GM23338 (cell line): ENCODE data around the gene SYNE2. TPM values are rescaled to one million over a fixed set of nuclear protein-coding genes. Genes with fewer than 3 reads are reported as not detected.

Source experiments
- ATAC-seq: fragments of 200-7000 bp; cut with Tn5 transposase; 3 replicates; pipeline ENCODE4 v1.9.1; 2020
- DNase-seq: peaks from one replicate; pipeline ENCODE4 v3.0.0-alpha.2; 2015; ENCODE audit warnings: low spot score
- H2AFZ ChIP-seq: fragments of 200-600 bp; sonication (generic); 2 replicates; pipeline ENCODE4 v1.8.0; 2016; ENCODE audit warnings: antibody characterized with exemption, mild to moderate bottlenecking, moderate library complexity
- H3F3A ChIP-seq: fragments of 200-600 bp; sonication (generic); replicated peaks from 2 replicates; pipeline ENCODE4 v1.8.0; 2017; ENCODE audit warnings: antibody characterized with exemption, mixed run types, low read depth
- H3K27ac ChIP-seq: fragments of 200-600 bp; sonication (generic); 2 replicates; pipeline ENCODE4 v1.6.1; 2016; ENCODE audit warnings: low read depth
- H3K27me3 ChIP-seq: fragments of 200-600 bp; sonication (generic); 2 replicates; pipeline ENCODE4 v1.8.0; 2016; ENCODE audit warnings: mild to moderate bottlenecking, mixed run types, moderate library complexity; ENCODE audit not compliant: insufficient read depth
- H3K36me3 ChIP-seq: fragments of 200-600 bp; sonication (generic); 2 replicates; pipeline ENCODE4 v1.8.0; 2016; ENCODE audit warnings: mild to moderate bottlenecking; ENCODE audit not compliant: insufficient read depth
- H3K4me1 ChIP-seq: fragments of 200-600 bp; sonication (generic); 2 replicates; pipeline ENCODE4 v1.8.0; 2016; ENCODE audit warnings: mild to moderate bottlenecking, moderate library complexity; ENCODE audit not compliant: insufficient read depth
- H3K4me2 ChIP-seq: fragments of 200-600 bp; sonication (generic); 2 replicates; pipeline ENCODE4 v1.7.1; 2017; ENCODE audit warnings: mixed run types
- H3K4me3 ChIP-seq: fragments of 200-600 bp; sonication (generic); 2 replicates; pipeline ENCODE4 v1.6.1; 2016; ENCODE audit warnings: mixed run types
- H3K79me2 ChIP-seq: fragments of 200-600 bp; sonication (generic); replicated peaks from 2 replicates; pipeline ENCODE4 v1.8.0; 2017; ENCODE audit warnings: mild to moderate bottlenecking; ENCODE audit not compliant: insufficient read depth
- H3K9me2 ChIP-seq: fragments of 200-600 bp; sonication (generic); 2 replicates; pipeline ENCODE4 v1.8.0; 2017; ENCODE audit not compliant: insufficient read depth
- H4K20me1 ChIP-seq: fragments of 200-600 bp; sonication (generic); replicated peaks from 2 replicates; pipeline ENCODE4 v1.8.0; 2017; ENCODE audit warnings: mild to moderate bottlenecking; ENCODE audit not compliant: insufficient read depth
- H3K27ac Mint-ChIP-seq: 2 replicates; pipeline ENCODE4 v1.8.0; 2020; ENCODE audit warnings: inconsistent platforms, mild to moderate bottlenecking, moderate library complexity, mixed read lengths
- H3K27me3 Mint-ChIP-seq: 3 replicates; pipeline ENCODE4 v1.8.0; 2022; ENCODE audit warnings: low read depth, mild to moderate bottlenecking, moderate library complexity, mixed read lengths, inconsistent platforms; ENCODE audit not compliant: insufficient read depth, poor library complexity
- H3K36me3 Mint-ChIP-seq: 3 replicates; pipeline ENCODE4 v1.8.0; 2021; ENCODE audit warnings: low read depth, mild to moderate bottlenecking, inconsistent platforms, moderate library complexity, mixed read lengths
- H3K4me1 Mint-ChIP-seq: 3 replicates; pipeline ENCODE4 v1.8.0; 2020; ENCODE audit warnings: mild to moderate bottlenecking, inconsistent platforms, mixed read lengths
- H3K4me3 Mint-ChIP-seq: 3 replicates; pipeline ENCODE4 v1.8.0; 2021; ENCODE audit warnings: moderate library complexity, mild to moderate bottlenecking, inconsistent platforms, mixed read lengths
- H3K9me3 Mint-ChIP-seq: 3 replicates; pipeline ENCODE4 v1.8.0; 2020; ENCODE audit warnings: moderate library complexity, mild to moderate bottlenecking, inconsistent platforms, mixed read lengths
- CREB1 ChIP-seq: fragments of 250-450 bp; sonication (Bioruptor Pico); IDR thresholded peaks from 2 replicates; pipeline ENCODE4 v1.5.0; 2020; ENCODE audit warnings: low read depth, mild to moderate bottlenecking, moderate library complexity
- EZH2 ChIP-seq: fragments of 200-600 bp; sonication (generic); IDR thresholded peaks from one replicate; pipeline ENCODE4 v1.8.0; 2017; ENCODE audit warnings: antibody characterized with exemption, mild to moderate bottlenecking, low read depth; ENCODE audit not compliant: unreplicated experiment
- EZH2phosphoT487 ChIP-seq: fragments of 200-600 bp; sonication (generic); IDR thresholded peaks from one replicate; pipeline ENCODE4 v1.8.1; 2018; ENCODE audit warnings: antibody characterized with exemption; ENCODE audit not compliant: unreplicated experiment
- JUNB ChIP-seq: IDR thresholded peaks from one replicate; pipeline ENCODE4 v1.6.1; 2016; ENCODE audit warnings: antibody characterized with exemption; ENCODE audit not compliant: unreplicated experiment
- NANOG ChIP-seq: IDR thresholded peaks from 2 replicates; pipeline ENCODE4 v1.6.1; 2016; ENCODE audit warnings: antibody characterized with exemption, borderline replicate concordance
- POLR2AphosphoS5 ChIP-seq: IDR thresholded peaks from 2 replicates; pipeline ENCODE4 v1.6.1; 2016; ENCODE audit warnings: antibody characterized with exemption, low read depth
- STAT1 ChIP-seq: IDR thresholded peaks from one replicate; pipeline ENCODE4 v1.6.1; 2016; ENCODE audit warnings: antibody characterized with exemption; ENCODE audit not compliant: unreplicated experiment
- ZNF114 ChIP-seq: fragments of 250-450 bp; sonication (Bioruptor Pico); IDR thresholded peaks from 2 replicates; pipeline ENCODE4 v1.5.0; 2020; ENCODE audit warnings: mild to moderate bottlenecking, moderate library complexity
- ZNF331 ChIP-seq: fragments of 250-450 bp; sonication (Bioruptor Pico); IDR thresholded peaks from 2 replicates; pipeline ENCODE4 v1.5.0; 2020; ENCODE audit warnings: low read depth, mild to moderate bottlenecking, moderate library complexity
- polyA plus RNA-seq: library from polyadenylated mRNA; unstranded; fragments of >200 nt; fragmentation: Nextera tagmentation; extraction: Ambion mirVana; gene quantifications from 2 replicates; pipeline ENCODE4 v1.2.1, GENCODE V29; 2016
- total RNA-seq: library from RNA; depleted of rRNA; stranded (reverse); fragments of >200 nt; shearing (Covaris generic); gene quantifications from 2 replicates; pipeline ENCODE4 v1.2.3, GENCODE V29; 2014
- TF ChIP-seq, protein P1 (sequence below), 2 experiments: fragments of 200-600 bp in 1 of 2; sonication (generic) in 1 of 2; conservative IDR thresholded peaks; 2 replicates each; pipeline versions ENCODE4 v1.5.1 to v1.6.1; 2016 to 2017; ENCODE audit warnings: antibody characterized with exemption in 2 of 2, low read depth in 2 of 2, mild to moderate bottlenecking in 2 of 2, moderate library complexity in 1 of 2
- TF ChIP-seq, protein P2 (sequence below): IDR thresholded peaks from 2 replicates; pipeline ENCODE4 v1.6.1; 2016; ENCODE audit warnings: antibody characterized with exemption
- TF ChIP-seq, protein P3 (sequence below): IDR thresholded peaks from one replicate; pipeline ENCODE4 v1.6.1; 2018; ENCODE audit warnings: antibody characterized with exemption; ENCODE audit not compliant: unreplicated experiment

Gene SYNE2
- total and polyA plus RNA-seq, 2 experiments from 2014 or later = 34.3 to 86.5 TPM

DNA sequence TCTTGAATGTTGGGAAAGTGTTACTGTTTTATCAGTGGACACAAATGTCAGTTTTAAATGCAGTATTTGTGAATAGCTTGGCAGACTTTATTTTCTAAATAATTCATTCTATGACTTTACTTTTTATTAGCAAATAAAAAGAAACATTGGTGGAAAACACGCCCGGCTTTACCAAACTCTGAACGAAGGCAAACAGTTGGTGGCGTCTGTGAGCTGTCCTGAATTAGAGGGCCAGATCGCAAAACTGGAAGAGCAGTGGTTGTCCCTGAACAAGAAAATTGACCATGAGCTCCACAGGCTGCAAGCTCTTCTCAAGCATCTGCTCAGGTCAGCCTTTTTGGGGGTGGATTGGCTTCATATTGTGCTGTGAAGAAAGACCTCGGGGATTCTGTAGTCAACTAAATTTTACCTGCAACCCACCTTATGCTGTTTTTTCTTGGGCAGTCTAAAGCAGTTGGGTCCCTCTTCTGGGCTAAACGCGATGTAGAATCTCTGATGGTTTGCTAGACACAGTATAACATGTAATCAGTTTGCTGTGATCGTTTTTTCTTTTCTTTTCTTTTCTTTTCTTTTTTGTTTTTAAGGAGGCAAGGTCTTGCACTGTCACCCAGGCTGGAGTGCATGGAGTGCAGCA lies 285.0 kb downstream of the SYNE2 start:
- no peaks in the 10 kb centered on the region for H3F3A ChIP-seq
- H3K79me2 ChIP-seq = no peaks in the 10 kb centered on the region
- H3K27me3 ChIP-seq = no peaks in the 10 kb centered on the region
- Mint-ChIP-seq H3K9me3 (no peaks in the 10 kb centered on the region), H3K36me3 (peaks cover 26% of the 10 kb centered on the region), H3K4me1 (no peaks in the 10 kb centered on the region), H3K4me3 (no peak overlapping the region), H3K27me3 (peaks cover 4% of the 10 kb centered on the region), H3K27ac (no peak overlapping the region)
- H3K4me1 ChIP-seq = no peaks in the 10 kb centered on the region
- no peak overlapping the region for H3K27ac ChIP-seq
- no peaks in the 10 kb centered on the region for H3K9me2 ChIP-seq
- TF ChIP-seq, protein P1, sequence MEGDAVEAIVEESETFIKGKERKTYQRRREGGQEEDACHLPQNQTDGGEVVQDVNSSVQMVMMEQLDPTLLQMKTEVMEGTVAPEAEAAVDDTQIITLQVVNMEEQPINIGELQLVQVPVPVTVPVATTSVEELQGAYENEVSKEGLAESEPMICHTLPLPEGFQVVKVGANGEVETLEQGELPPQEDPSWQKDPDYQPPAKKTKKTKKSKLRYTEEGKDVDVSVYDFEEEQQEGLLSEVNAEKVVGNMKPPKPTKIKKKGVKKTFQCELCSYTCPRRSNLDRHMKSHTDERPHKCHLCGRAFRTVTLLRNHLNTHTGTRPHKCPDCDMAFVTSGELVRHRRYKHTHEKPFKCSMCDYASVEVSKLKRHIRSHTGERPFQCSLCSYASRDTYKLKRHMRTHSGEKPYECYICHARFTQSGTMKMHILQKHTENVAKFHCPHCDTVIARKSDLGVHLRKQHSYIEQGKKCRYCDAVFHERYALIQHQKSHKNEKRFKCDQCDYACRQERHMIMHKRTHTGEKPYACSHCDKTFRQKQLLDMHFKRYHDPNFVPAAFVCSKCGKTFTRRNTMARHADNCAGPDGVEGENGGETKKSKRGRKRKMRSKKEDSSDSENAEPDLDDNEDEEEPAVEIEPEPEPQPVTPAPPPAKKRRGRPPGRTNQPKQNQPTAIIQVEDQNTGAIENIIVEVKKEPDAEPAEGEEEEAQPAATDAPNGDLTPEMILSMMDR (conservative IDR thresholded peaks at IDR 0.05; ENCODE audit: low read depth in 2 of 2) = peak; percentile 40 to 74
- TF ChIP-seq, protein P2, sequence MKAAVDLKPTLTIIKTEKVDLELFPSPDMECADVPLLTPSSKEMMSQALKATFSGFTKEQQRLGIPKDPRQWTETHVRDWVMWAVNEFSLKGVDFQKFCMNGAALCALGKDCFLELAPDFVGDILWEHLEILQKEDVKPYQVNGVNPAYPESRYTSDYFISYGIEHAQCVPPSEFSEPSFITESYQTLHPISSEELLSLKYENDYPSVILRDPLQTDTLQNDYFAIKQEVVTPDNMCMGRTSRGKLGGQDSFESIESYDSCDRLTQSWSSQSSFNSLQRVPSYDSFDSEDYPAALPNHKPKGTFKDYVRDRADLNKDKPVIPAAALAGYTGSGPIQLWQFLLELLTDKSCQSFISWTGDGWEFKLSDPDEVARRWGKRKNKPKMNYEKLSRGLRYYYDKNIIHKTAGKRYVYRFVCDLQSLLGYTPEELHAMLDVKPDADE = no peak
- no peaks in the 10 kb centered on the region for H4K20me1 ChIP-seq
- no peak overlapping the region for H3K4me3 ChIP-seq
- ATAC-seq (peak; percentile 42; the same call in 1 of the 3 replicates), DNase-seq (peak; percentile 40)
- H3K36me3 ChIP-seq = peaks cover 23% of the 10 kb centered on the region; the same call in 1 of the 2 replicates
- no peak overlapping the region for H2AFZ ChIP-seq
- no peak overlapping the region for H3K4me2 ChIP-seq

DNA sequence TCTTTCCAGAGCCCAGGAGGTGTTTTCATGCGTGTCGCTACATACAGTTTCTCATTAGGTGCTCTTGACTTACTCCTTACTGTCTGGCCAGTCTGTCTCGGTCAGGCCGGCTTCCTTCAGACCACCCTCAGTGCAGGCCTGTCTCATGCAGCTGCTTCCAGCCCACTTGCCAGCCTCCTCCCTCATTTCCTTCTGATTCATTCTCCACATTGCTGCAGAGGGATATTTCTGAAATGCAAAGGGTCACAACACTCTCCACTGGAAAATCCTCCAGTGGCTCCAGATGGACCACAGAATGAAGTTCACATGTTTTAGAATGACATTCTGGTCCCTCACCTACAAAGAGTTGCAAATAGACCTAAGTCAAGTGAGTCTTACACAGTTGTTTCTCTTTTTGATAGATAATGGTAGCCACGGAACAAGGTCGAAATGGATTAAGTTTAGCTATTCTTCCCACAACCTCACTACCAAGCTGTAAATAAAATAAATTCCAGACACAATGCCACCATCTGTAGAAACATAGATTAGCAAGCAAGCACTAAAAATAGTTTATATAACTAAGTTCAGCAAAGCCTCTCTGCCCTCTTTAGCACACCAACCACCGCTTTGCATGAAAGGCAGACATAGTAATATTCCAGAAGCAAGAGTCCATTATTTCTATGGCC lies 294.5 kb downstream of the SYNE2 start:
- H3K79me2 ChIP-seq = no peaks in the 10 kb centered on the region
- Mint-ChIP-seq H3K36me3 (peaks cover 5% of the 10 kb centered on the region; the same call in 2 of the 3 replicates), H3K4me3 (no peak overlapping the region), H3K27ac (peak overlapping the region; percentile 15; the same call in 1 of the 2 replicates), H3K4me1 (0 out of 3 replicates have a peak, but pooled peaks cover 2% of the 10 kb centered on the region), H3K27me3 (peaks cover 3% of the 10 kb centered on the region), H3K9me3 (no peaks in the 10 kb centered on the region)
- no peaks in the 10 kb centered on the region; the same call in 1 of the 2 replicates for H4K20me1 ChIP-seq
- H3K4me1 ChIP-seq = no peaks in the 10 kb centered on the region
- H3K36me3 ChIP-seq = peaks cover 17% of the 10 kb centered on the region; the same call in 1 of the 2 replicates
- no peak overlapping the region for H2AFZ ChIP-seq
- no peak overlapping the region for H3K4me2 ChIP-seq
- no peak for ATAC-seq
- no peaks in the 10 kb centered on the region for H3K9me2 ChIP-seq
- DNase-seq = no peak
- no peak overlapping the region for H3K4me3 ChIP-seq
- no peaks in the 10 kb centered on the region for H3F3A ChIP-seq
- no peak overlapping the region; the same call in 1 of the 2 replicates for H3K27ac ChIP-seq
- H3K27me3 ChIP-seq = no peaks in the 10 kb centered on the region
- TF ChIP-seq, protein P3, sequence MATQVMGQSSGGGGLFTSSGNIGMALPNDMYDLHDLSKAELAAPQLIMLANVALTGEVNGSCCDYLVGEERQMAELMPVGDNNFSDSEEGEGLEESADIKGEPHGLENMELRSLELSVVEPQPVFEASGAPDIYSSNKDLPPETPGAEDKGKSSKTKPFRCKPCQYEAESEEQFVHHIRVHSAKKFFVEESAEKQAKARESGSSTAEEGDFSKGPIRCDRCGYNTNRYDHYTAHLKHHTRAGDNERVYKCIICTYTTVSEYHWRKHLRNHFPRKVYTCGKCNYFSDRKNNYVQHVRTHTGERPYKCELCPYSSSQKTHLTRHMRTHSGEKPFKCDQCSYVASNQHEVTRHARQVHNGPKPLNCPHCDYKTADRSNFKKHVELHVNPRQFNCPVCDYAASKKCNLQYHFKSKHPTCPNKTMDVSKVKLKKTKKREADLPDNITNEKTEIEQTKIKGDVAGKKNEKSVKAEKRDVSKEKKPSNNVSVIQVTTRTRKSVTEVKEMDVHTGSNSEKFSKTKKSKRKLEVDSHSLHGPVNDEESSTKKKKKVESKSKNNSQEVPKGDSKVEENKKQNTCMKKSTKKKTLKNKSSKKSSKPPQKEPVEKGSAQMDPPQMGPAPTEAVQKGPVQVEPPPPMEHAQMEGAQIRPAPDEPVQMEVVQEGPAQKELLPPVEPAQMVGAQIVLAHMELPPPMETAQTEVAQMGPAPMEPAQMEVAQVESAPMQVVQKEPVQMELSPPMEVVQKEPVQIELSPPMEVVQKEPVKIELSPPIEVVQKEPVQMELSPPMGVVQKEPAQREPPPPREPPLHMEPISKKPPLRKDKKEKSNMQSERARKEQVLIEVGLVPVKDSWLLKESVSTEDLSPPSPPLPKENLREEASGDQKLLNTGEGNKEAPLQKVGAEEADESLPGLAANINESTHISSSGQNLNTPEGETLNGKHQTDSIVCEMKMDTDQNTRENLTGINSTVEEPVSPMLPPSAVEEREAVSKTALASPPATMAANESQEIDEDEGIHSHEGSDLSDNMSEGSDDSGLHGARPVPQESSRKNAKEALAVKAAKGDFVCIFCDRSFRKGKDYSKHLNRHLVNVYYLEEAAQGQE = no peak
- no peak for TF ChIP-seq STAT1
- no peak for TF ChIP-seq JUNB
- TF ChIP-seq EZH2 = no peak
- no peak for TF ChIP-seq ZNF331 (CRISPR knock-in tag)
- TF ChIP-seq CREB1 (CRISPR knock-in tag) = no peak
- no peak for TF ChIP-seq EZH2phosphoT487
- TF ChIP-seq, protein P1 (conservative IDR thresholded peaks at IDR 0.05; ENCODE audit: low read depth in 2 of 2) = no peak
- TF ChIP-seq POLR2AphosphoS5 = no peak
- TF ChIP-seq NANOG = no peak
- no peak for TF ChIP-seq ZNF114 (CRISPR knock-in tag)
